Measurements from ENCODE around the gene CACNA2D1.

CACNA2D1 gene

DNA sequence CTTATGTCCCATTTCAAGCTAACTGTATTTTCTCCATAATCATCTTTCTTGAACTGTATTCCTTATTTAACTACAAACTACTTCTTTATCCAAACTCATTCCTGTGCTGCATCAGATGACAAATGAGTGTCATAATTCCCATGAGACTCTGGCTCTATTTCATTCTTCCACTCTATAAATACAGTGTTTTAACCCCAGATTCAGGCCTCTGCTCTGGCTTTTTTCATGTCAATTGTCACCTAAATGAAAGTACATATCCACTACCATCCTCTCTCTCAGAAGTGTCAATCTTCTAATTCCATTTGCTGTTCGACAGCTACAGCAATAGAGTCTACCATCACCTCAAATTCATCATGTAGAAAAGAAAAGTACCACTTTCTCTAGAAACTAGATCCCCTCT is 172.7 kb downstream of the CACNA2D1 start:
- peaks cover 2% of the 10 kb centered on the region for H3K79me1 ChIP-seq (replicated peaks; ENCODE audit: low read length, poor library complexity, severe bottlenecking)
- H2BK120ac ChIP-seq (ENCODE audit: low read depth, low read length), result no peak overlapping the region
- H3K4ac ChIP-seq (ENCODE audit: low read depth in 1 of 2, low read length in 2 of 2), result no peak overlapping the region
- H3K18ac ChIP-seq (ENCODE audit: low read depth in 1 of 2, low read length in 2 of 2), result no peak overlapping the region
- no peaks in the 10 kb centered on the region for H3K27me3 ChIP-seq (ENCODE audit: control insufficient read depth in 1 of 2, insufficient read depth in 1 of 2, low read length in 2 of 2)
- no peak overlapping the region for H2BK5ac ChIP-seq (ENCODE audit: low read depth, low read length, poor library complexity, severe bottlenecking)
- H3K9me3 ChIP-seq (ENCODE audit: control insufficient read depth, low read length), result no peaks in the 10 kb centered on the region
- H4K91ac ChIP-seq (ENCODE audit: low read length), result no peak overlapping the region
- no peak overlapping the region for H3K27ac ChIP-seq (ENCODE audit: low read length, poor library complexity, severe bottlenecking)
- H3K4me1 ChIP-seq (ENCODE audit: control insufficient read depth, insufficient read depth, low read depth, low read length), result no peaks in the 10 kb centered on the region
- H2AK5ac ChIP-seq (ENCODE audit: low read length, severe bottlenecking), result no peak overlapping the region
- no peaks in the 10 kb centered on the region for H3K36me3 ChIP-seq (ENCODE audit: control insufficient read depth in 1 of 2, insufficient read depth in 2 of 2, low read depth in 1 of 2, low read length in 2 of 2)
- DNase-seq, result no peak
- no peak overlapping the region for H2BK15ac ChIP-seq (ENCODE audit: low read depth, poor library complexity, severe bottlenecking)
- H2AFZ ChIP-seq (ENCODE audit: low read depth, low read length), result no peak overlapping the region
- no peak overlapping the region for H3K14ac ChIP-seq (ENCODE audit: low read length in 2 of 2)
- no peak overlapping the region for H3K23ac ChIP-seq (ENCODE audit: low read length in 2 of 2)
- no peak overlapping the region for H3K9ac ChIP-seq (ENCODE audit: low read length)
- no peak overlapping the region for H2BK12ac ChIP-seq (ENCODE audit: low read length in 2 of 2)
- no peak overlapping the region for H3K4me2 ChIP-seq (ENCODE audit: low read length, poor library complexity, severe bottlenecking)
- no peak overlapping the region for H4K8ac ChIP-seq (ENCODE audit: low read length)
- WGBS, result 88% methylated on average over 1 of the region's 1 CpG
- H3K4me3 ChIP-seq (ENCODE audit: insufficient read depth in 1 of 2, low read depth in 1 of 2, low read length in 2 of 2), result no peak overlapping the region

DNA sequence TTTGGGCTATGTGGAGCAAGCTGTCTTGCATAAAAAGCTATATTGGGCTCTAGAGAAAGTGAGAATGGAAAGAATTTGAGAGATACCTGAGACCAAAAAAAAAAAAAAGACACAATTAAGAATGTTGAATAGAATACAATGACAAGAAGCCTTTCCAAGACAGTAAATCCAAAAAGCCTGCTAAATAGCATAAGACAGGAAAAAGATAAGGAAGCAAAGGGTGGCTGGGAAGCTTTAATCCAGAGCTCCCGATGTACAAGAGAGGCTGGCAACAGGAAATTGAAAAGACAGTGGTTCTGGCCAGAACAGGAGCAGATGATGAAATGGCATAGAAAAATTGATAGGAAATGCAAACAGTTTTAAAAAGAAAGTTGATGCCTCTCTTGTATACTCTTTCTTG is 174.9 kb downstream of the CACNA2D1 start:
- Histone ChIP-seq H3K14ac (ENCODE audit: low read length in 2 of 2) (no peak overlapping the region), H3K18ac (ENCODE audit: low read depth in 1 of 2, low read length in 2 of 2) (no peak overlapping the region), H3K9me3 (ENCODE audit: control insufficient read depth, low read length) (no peaks in the 10 kb centered on the region), H3K4me1 (ENCODE audit: control insufficient read depth, insufficient read depth, low read depth, low read length) (no peaks in the 10 kb centered on the region), H3K27ac (ENCODE audit: low read length, poor library complexity, severe bottlenecking) (no peak overlapping the region), H3K4me3 (ENCODE audit: insufficient read depth in 1 of 2, low read depth in 1 of 2, low read length in 2 of 2) (no peak overlapping the region), H2BK5ac (ENCODE audit: low read depth, low read length, poor library complexity, severe bottlenecking) (no peak overlapping the region), H2BK15ac (ENCODE audit: low read depth, poor library complexity, severe bottlenecking) (no peak overlapping the region), H3K27me3 (ENCODE audit: control insufficient read depth in 1 of 2, insufficient read depth in 1 of 2, low read length in 2 of 2) (no peaks in the 10 kb centered on the region), H3K23ac (ENCODE audit: low read length in 2 of 2) (no peak overlapping the region), H2BK12ac (ENCODE audit: low read length in 2 of 2) (no peak overlapping the region), H3K4me2 (ENCODE audit: low read length, poor library complexity, severe bottlenecking) (no peak overlapping the region), H4K8ac (ENCODE audit: low read length) (no peak overlapping the region), H3K9ac (ENCODE audit: low read length) (no peak overlapping the region), H2AFZ (ENCODE audit: low read depth, low read length) (no peak overlapping the region), H3K36me3 (ENCODE audit: control insufficient read depth in 1 of 2, insufficient read depth in 2 of 2, low read depth in 1 of 2, low read length in 2 of 2) (no peaks in the 10 kb centered on the region), H4K91ac (ENCODE audit: low read length) (no peak overlapping the region), H3K79me1 (replicated peaks; ENCODE audit: low read length, poor library complexity, severe bottlenecking) (no peaks in the 10 kb centered on the region), H2AK5ac (ENCODE audit: low read length, severe bottlenecking) (no peak overlapping the region), H3K4ac (ENCODE audit: low read depth in 1 of 2, low read length in 2 of 2) (no peak overlapping the region), H2BK120ac (ENCODE audit: low read depth, low read length) (no peak overlapping the region)
- DNase-seq, result no peak
- 19% methylated on average over 1 of the region's 1 CpG for WGBS

DNA sequence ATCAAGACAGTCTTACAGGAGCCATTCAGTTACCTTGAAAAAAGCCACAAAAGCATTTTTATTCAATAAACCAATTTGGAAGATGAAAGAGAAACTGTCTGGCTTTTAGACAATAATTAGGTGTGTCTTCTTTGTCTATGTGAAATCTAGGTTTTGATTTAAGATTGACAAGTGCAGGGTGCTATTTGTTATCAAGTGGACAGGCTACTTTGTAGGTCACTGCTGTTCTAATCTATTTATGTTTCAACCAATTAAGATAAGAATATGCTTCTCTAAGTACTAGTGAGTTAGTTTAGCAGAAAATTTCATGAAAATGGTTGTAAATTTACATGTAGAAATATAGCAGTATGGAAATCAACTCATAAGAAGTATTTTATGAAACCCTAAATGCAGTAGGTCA is 177.5 kb downstream of the CACNA2D1 start:
- Histone ChIP-seq H3K79me1 (replicated peaks; ENCODE audit: low read length, poor library complexity, severe bottlenecking) (no peaks in the 10 kb centered on the region), H3K18ac (ENCODE audit: low read depth in 1 of 2, low read length in 2 of 2) (no peak overlapping the region), H3K14ac (ENCODE audit: low read length in 2 of 2) (no peak overlapping the region), H3K4ac (ENCODE audit: low read depth in 1 of 2, low read length in 2 of 2) (no peak overlapping the region), H2BK12ac (ENCODE audit: low read length in 2 of 2) (no peak overlapping the region), H4K91ac (ENCODE audit: low read length) (no peak overlapping the region), H2BK120ac (ENCODE audit: low read depth, low read length) (no peak overlapping the region), H3K9ac (ENCODE audit: low read length) (no peak overlapping the region), H2AK5ac (ENCODE audit: low read length, severe bottlenecking) (no peak overlapping the region), H3K27ac (ENCODE audit: low read length, poor library complexity, severe bottlenecking) (no peak overlapping the region), H3K4me2 (ENCODE audit: low read length, poor library complexity, severe bottlenecking) (no peak overlapping the region), H4K8ac (ENCODE audit: low read length) (no peak overlapping the region), H3K4me3 (ENCODE audit: insufficient read depth in 1 of 2, low read depth in 1 of 2, low read length in 2 of 2) (no peak overlapping the region), H3K9me3 (ENCODE audit: control insufficient read depth, low read length) (no peaks in the 10 kb centered on the region), H2BK5ac (ENCODE audit: low read depth, low read length, poor library complexity, severe bottlenecking) (no peak overlapping the region), H3K27me3 (ENCODE audit: control insufficient read depth in 1 of 2, insufficient read depth in 1 of 2, low read length in 2 of 2) (no peaks in the 10 kb centered on the region), H2BK15ac (ENCODE audit: low read depth, poor library complexity, severe bottlenecking) (no peak overlapping the region), H3K23ac (ENCODE audit: low read length in 2 of 2) (no peak overlapping the region), H3K36me3 (ENCODE audit: control insufficient read depth in 1 of 2, insufficient read depth in 2 of 2, low read depth in 1 of 2, low read length in 2 of 2) (no peaks in the 10 kb centered on the region), H3K4me1 (ENCODE audit: control insufficient read depth, insufficient read depth, low read depth, low read length) (no peaks in the 10 kb centered on the region), H2AFZ (ENCODE audit: low read depth, low read length) (no peak overlapping the region)
- DNase-seq, result no peak

DNA sequence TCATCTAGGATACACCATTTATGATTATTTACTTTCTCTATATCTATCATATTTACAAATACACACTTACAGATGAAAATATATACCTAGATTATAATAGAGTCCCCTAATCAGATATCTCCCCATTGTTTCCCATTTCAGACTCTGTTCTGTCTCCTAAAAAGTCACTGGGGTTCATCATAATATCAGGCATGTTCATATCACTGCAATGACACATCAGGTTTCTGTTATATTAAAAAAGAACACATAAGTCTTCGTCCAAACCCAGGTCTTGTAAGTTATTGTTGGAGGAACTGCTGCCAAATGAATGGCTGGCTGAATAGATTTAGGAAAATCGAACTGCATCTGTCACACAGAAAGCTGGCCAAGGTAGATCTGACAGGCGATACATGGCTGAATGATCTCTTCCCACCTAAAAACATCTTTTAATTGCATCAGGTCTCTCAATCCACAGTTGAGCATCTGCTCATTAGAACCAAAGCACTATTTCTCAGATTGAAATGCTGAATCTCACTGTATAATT is 178.7 kb downstream of the CACNA2D1 start:
- Histone ChIP-seq H2AK5ac (ENCODE audit: low read length, severe bottlenecking) (no peak overlapping the region), H2AFZ (ENCODE audit: low read depth, low read length) (no peak overlapping the region), H3K9me3 (ENCODE audit: control insufficient read depth, low read length) (no peaks in the 10 kb centered on the region), H4K8ac (ENCODE audit: low read length) (no peak overlapping the region), H2BK5ac (ENCODE audit: low read depth, low read length, poor library complexity, severe bottlenecking) (no peak overlapping the region), H4K91ac (ENCODE audit: low read length) (no peak overlapping the region), H3K4me2 (ENCODE audit: low read length, poor library complexity, severe bottlenecking) (no peak overlapping the region), H3K27me3 (ENCODE audit: control insufficient read depth in 1 of 2, insufficient read depth in 1 of 2, low read length in 2 of 2) (no peaks in the 10 kb centered on the region), H2BK15ac (ENCODE audit: low read depth, poor library complexity, severe bottlenecking) (no peak overlapping the region), H3K18ac (ENCODE audit: low read depth in 1 of 2, low read length in 2 of 2) (no peak overlapping the region), H3K23ac (ENCODE audit: low read length in 2 of 2) (no peak overlapping the region), H2BK12ac (ENCODE audit: low read length in 2 of 2) (no peak overlapping the region), H3K27ac (ENCODE audit: low read length, poor library complexity, severe bottlenecking) (no peak overlapping the region), H3K4me1 (ENCODE audit: control insufficient read depth, insufficient read depth, low read depth, low read length) (no peaks in the 10 kb centered on the region), H3K4me3 (ENCODE audit: insufficient read depth in 1 of 2, low read depth in 1 of 2, low read length in 2 of 2) (no peak overlapping the region), H3K14ac (ENCODE audit: low read length in 2 of 2) (no peak overlapping the region), H2BK120ac (ENCODE audit: low read depth, low read length) (no peak overlapping the region), H3K4ac (ENCODE audit: low read depth in 1 of 2, low read length in 2 of 2) (no peak overlapping the region), H3K9ac (ENCODE audit: low read length) (no peak overlapping the region), H3K79me1 (replicated peaks; ENCODE audit: low read length, poor library complexity, severe bottlenecking) (no peaks in the 10 kb centered on the region), H3K36me3 (ENCODE audit: control insufficient read depth in 1 of 2, insufficient read depth in 2 of 2, low read depth in 1 of 2, low read length in 2 of 2) (no peaks in the 10 kb centered on the region)
- DNase-seq, result no peak
- WGBS, result 98% methylated on average over 2 of the region's 3 CpGs
